Activated CD8-positive, alpha-beta memory T cell treated with anti-CD3 and anti-CD28 coated beads for 36 hours (primary cell): ENCODE measurements around the gene NXPH1. TPM values are rescaled to one million over a fixed set of nuclear protein-coding genes. Genes with fewer than 3 reads are reported as not detected.
"Not testable (repeated sequence)": the region's sequence is repeated elsewhere in the genome, so short reads cannot be mapped to it uniquely, and the experiment has no call there.

ENCODE experiments used
- CTCF ChIA-PET: fragments of 350-600 bp; sonication (Branson Sonifier 250); formaldehyde crosslinking; loops from one replicate; lab custom pipeline; 2021; ENCODE audit warnings: antibody characterized with exemption; lab: Charles Lee
- POLR2A ChIA-PET: fragments of 350-600 bp; sonication (Branson Sonifier 250); formaldehyde crosslinking; loops from one replicate; lab custom pipeline; 2021; ENCODE audit warnings: antibody characterized with exemption; lab: Charles Lee
- total RNA-seq, 2 experiments: library from RNA; stranded (reverse); gene quantifications; one replicate each; pipeline ENCODE4 v1.2.3, GENCODE V29; 2021

NXPH1 gene
- total RNA-seq, 2 experiments from 2014 or later: not detected

DNA sequence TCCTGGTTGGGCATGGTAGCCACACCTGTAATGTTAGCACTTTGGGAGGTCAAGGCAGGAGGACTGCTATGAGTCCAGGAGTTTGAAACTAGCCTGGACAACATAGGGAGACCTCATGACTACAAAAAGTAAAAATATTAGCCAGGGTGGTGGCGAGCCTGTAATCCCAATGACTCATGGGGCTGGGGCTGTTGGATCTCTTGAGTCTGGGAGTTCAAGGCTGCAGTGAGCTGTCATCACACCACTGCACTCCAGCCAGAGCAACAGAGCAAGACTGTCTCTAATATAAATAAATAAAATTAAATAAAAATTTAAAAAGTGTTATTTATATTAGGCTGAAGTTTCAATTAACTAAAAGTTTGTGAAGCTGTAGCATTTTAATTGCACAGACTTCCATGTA is 207.3 kb downstream of the NXPH1 start:
- POLR2A ChIA-PET: no interaction called here
- CTCF ChIA-PET: no interaction called here

GRCh38 chr7:8668627-8669500 is 235.5 kb downstream of the NXPH1 start:
- POLR2A ChIA-PET: no interaction called here
- CTCF ChIA-PET: no interaction called here

DNA sequence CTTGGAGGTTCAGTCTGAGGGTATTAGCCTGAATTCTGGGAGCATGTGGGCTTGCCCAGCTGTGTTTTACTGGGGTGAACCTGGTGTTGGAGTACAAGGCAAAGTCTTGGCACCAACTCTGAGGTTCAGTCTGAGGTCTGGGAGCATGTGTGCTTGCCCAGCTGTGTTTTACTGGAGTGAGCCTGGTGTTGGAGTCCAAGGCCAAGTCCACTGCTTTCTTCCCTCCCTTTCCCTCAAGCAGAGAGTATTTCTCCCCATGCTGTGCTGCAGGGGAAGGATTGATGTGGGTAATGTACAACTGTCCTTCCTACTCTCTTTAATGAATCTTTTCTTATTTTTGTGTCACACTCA is 236.1 kb downstream of the NXPH1 start:
- CTCF ChIA-PET: no interaction called here
- POLR2A ChIA-PET: no interaction called here

DNA sequence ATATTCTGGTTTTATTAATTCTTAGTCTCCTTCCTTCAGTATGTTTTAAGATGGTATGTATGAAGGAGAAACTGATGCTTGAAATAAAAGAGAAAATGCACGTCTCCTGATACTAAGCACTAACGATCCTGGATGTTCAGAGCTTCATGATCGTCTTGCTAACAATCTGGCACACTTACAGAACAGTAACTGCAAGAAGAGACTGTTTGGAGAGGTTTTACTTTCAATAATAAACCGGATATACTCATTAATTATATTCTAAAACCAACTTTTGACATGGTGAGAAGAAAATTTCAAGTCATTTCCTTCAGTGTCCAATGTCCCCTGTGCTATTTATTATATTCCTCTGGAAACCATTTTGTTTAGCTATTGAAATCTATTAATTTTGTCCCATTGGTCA is 251.0 kb downstream of the NXPH1 start:
- ChIA-PET POLR2A (no interaction called here), CTCF (no interaction called here)

DNA sequence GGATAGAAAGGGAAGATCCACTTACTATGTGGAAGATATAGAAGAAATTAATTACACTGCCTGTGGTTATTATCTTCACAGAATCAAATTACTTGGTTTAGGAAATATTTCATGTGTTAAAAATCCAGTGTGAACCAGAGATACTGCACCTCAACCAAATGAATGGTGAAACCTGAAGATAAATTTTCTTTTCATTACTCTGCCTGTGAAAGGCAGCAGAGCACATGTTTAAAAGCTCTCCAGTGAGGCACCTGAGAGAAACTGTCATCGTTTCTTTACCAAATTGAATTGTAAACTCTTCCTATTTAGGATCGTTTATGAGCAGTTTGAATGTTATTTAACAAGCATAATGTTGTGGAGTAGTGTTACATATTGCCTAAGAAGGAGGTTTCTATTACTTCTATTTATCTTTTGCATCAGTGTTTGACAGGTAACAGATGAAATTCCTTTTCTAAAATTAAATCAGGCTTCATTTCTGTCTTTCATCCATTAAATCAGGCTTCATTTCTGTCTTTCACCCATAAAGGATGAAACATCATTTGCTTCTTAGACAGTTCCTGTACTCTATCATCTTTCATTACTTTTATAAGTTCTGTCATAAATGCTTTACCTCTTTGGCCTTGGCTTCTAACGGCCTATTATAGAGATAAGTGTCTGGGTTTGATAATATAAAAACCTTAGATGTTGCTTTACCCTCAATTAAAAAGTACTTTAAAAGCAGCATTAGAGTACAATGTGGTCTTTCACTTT is 266.6 kb downstream of the NXPH1 start:
- POLR2A ChIA-PET: no interaction called here
- CTCF ChIA-PET: no interaction called here

- POLR2A ChIA-PET: no interaction called here
- CTCF ChIA-PET: no interaction called here
Measured at GRCh38 chr7:8702807-8703206, 269.4 kb downstream of the NXPH1 start.

GRCh38 chr7:8710124-8710523 is 276.7 kb downstream of the NXPH1 start:
- ChIA-PET CTCF (no interaction called here), POLR2A (no interaction called here)

GRCh38 chr7:8714791-8715190 is 281.4 kb downstream of the NXPH1 start:
- POLR2A ChIA-PET: no interaction called here
- CTCF ChIA-PET: no interaction called here

- CTCF ChIA-PET: no interaction called here
- POLR2A ChIA-PET: no interaction called here
Measured at GRCh38 chr7:8719102-8719501, 285.7 kb downstream of the NXPH1 start.

- CTCF ChIA-PET: interaction anchor here (0.6 kb wide), 1 partner anchor 283 kb away, joined by 3 read pairs; no protein-coding TSS in a partner anchor
- POLR2A ChIA-PET: no interaction called here
Measured at GRCh38 chr7:8724080-8724718, 290.8 kb downstream of the NXPH1 start.

DNA sequence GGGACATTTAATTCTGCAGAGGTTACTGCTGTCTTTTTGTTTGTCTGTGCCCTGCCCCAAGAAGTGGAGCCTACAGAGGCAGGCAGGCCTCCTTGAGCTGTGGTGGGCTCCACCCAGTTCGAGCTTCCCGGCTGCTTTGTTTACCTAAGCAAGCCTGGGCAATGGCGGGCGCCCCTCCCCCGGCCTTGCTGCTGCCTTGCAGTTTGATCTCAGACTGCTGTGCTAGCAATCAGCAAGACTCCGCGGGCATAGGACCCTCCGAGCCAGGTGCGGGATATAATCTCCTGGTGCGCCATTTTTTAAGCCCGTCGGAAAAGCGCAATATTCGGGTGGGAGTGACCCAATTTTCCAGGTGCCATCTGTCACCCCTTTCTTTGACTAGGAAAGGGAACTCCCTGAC is 298.3 kb downstream of the NXPH1 start:
- POLR2A ChIA-PET: not testable (repeated sequence)

GRCh38 chr7:8739837-8740236 is 306.4 kb downstream of the NXPH1 start:
- CTCF ChIA-PET: no interaction called here
- POLR2A ChIA-PET: no interaction called here

More for the DNA sequence above, 298.3 kb downstream of the NXPH1 start:
- CTCF ChIA-PET: not testable (repeated sequence)

DNA sequence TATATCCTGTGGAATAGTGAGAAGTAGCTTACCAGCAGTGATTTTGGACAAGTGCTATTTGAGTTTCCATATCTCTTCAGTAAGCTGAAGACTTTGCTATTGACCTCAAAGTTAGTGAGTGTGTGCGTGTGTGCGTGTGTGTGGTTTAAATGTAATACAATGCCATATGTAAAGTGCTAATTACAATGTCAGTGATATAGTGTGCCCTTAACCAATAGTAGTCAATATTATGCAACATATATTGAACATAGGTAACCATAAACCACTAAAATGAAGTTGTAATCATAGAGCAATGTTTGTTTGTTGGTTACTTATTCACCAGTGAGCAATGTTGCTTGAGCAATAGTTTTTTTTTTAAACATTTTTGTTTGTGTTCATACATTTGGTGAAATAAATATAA is 309.4 kb downstream of the NXPH1 start:
- POLR2A ChIA-PET: no interaction called here
- CTCF ChIA-PET: no interaction called here

GRCh38 chr7:8747338-8747737 is 313.9 kb downstream of the NXPH1 start:
- POLR2A ChIA-PET: no interaction called here
- CTCF ChIA-PET: no interaction called here

DNA sequence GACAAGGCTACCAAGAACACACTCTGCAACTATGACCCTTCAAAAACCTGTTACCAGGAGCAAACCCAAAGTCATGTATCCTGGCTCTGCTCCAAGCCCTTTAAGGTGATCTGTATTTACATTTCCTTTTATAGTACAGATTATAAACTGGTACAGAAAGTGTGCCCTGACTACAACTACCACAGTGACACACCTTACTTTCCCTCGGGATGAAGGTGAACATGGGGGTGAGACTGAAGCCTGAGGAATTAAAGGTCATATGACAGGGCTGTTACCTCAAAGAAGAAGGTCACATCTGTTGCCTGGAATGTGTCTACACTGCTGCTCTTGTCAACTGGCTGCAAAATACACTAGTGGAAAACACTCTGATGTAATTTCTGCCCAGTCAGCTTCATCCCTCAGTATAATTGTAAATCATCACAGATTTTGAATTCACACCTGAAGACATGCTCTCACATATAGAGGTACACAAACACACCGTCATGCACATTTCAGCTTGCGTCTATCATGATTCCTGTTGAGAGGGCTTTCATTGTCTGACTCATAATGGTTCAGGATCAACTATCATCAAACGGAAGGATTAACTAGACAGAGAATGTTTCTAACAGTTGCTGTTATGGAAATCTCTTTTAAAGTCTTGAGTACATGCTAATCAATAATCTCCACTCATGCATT is 318.3 kb downstream of the NXPH1 start:
- CTCF ChIA-PET: no interaction called here
- POLR2A ChIA-PET: no interaction called here

- CTCF ChIA-PET: no interaction called here
Measured at GRCh38 chr7:8753355-8753754, 319.9 kb downstream of the NXPH1 start.

GRCh38 chr7:8761731-8762130 is 328.3 kb downstream of the NXPH1 start:
- ChIA-PET CTCF (no interaction called here), POLR2A (no interaction called here)

More at GRCh38 chr7:8753355-8753754, 319.9 kb downstream of the NXPH1 start:
- POLR2A ChIA-PET: no interaction called here

- POLR2A ChIA-PET: no interaction called here
- CTCF ChIA-PET: no interaction called here
Measured at GRCh38 chr7:8762803-8763202, 329.4 kb downstream of the NXPH1 start.

DNA sequence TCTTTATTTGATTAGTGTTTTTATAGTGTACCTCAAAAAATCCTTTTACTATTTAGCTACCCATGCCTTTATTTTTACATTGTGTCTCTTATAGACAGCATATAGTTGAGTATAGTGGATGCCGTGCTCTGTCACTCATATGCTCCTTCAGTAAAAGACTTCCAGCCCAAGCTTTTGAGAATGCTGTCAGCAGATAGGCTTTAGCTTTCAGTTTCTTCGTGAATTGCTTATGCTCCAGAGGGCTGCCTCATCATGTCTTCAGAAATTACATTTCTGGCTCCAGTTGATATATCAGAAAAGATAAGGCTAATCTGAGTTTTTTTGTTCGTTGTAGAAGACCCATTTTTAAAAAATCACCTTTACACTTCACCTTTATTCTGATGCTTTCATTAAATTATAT is 332.0 kb downstream of the NXPH1 start:
- CTCF ChIA-PET: no interaction called here

GRCh38 chr7:8773518-8773917 is 340.1 kb downstream of the NXPH1 start:
- POLR2A ChIA-PET: no interaction called here
- CTCF ChIA-PET: no interaction called here

More for the DNA sequence above, 332.0 kb downstream of the NXPH1 start:
- POLR2A ChIA-PET: no interaction called here
